ENCODE results near the gene GSC2.

- TF ChIP-seq CTCF (IDR thresholded peaks at IDR 0.05) (peak in 1 of 6 experiments; percentile 3), POLR2A (IDR thresholded peaks at IDR 0.05) (no peak), POLR2AphosphoS5 (IDR thresholded peaks at IDR 0.05) (peak in 1 of 2 donors; percentile 25)
Measured at GRCh38 chr22:19121631-19122142, 28.4 kb downstream of the GSC2 start.

Measured in upper lobe of left lung (tissue), 4 donors.